B cell (primary cell): ENCODE data around the gene SLC27A5. TPM values are rescaled to one million over a fixed set of nuclear protein-coding genes. Genes with fewer than 3 reads are reported as not detected.

ENCODE experiments used
- ATAC-seq: fragments of 200-7000 bp; cut with Tn5 transposase; one replicate; pipeline ENCODE4 v1.10.0; 2021; ENCODE audit warnings: low read depth, mild to moderate bottlenecking, moderate number of reproducible peaks, moderate library complexity
- CTCF ChIA-PET: fragments of 350-600 bp; sonication (Branson Sonifier 250); formaldehyde crosslinking; loops from one replicate; lab custom pipeline; 2021; ENCODE audit warnings: antibody characterized with exemption, inconsistent platforms; lab: Charles Lee
- POLR2A ChIA-PET: fragments of 350-600 bp; sonication (Branson Sonifier 250); formaldehyde crosslinking; loops from one replicate; lab custom pipeline; 2021; ENCODE audit warnings: antibody characterized with exemption; lab: Charles Lee
- DNase-seq: peaks from one replicate; pipeline ENCODE4 v3.0.0; 2013
- H2AFZ ChIP-seq: 2 replicates; pipeline ENCODE4 v1.6.1; 2012; ENCODE audit warnings: mild to moderate bottlenecking, low read depth, low read length; ENCODE audit not compliant: insufficient read depth, poor library complexity, severe bottlenecking
- H3K27ac ChIP-seq, 2 donors: 1 replicate in 1 of 2; 2 replicates in 1 of 2; pipeline ENCODE4 v1.5.1; 2012 to 2013; ENCODE audit warnings: low read length in 2 of 2, mild to moderate bottlenecking in 2 of 2, moderate library complexity in 1 of 2
- H3K27me3 ChIP-seq, 4 experiments: fragments of 200-600 bp in 1 of 4; sonication (generic) in 1 of 4; replicated peaks in 1 of 4; 1 replicate in 2 of 4; 2 replicates in 2 of 4; pipeline versions ENCODE4 v1.6.1 to v1.7.0; 2013 to 2016; ENCODE audit warnings: low read length in 3 of 4, mild to moderate bottlenecking in 2 of 4, mixed read lengths in 1 of 4, moderate library complexity in 1 of 4; ENCODE audit not compliant: insufficient read depth in 4 of 4, control insufficient read depth in 3 of 4; ENCODE audit errors: control extremely low read depth in 1 of 4
- H3K36me3 ChIP-seq, 2 experiments: replicated peaks in 1 of 2; 1 replicate in 1 of 2; 2 replicates in 1 of 2; pipeline versions ENCODE4 v1.6.1 to v1.7.1; 2013; ENCODE audit warnings: low read length in 1 of 2; ENCODE audit not compliant: insufficient read depth in 2 of 2, control insufficient read depth in 1 of 2; ENCODE audit errors: control extremely low read depth in 1 of 2, extremely low read depth in 1 of 2
- H3K4me1 ChIP-seq, 2 donors: fragments of 200-600 bp in 1 of 2; sonication (generic) in 1 of 2; 1 replicate in 1 of 2; 2 replicates in 1 of 2; pipeline versions ENCODE4 v1.5.1 to v1.6.1; 2013 to 2017; ENCODE audit warnings: low read length in 2 of 2; ENCODE audit not compliant: control insufficient read depth in 2 of 2, insufficient read depth in 2 of 2
- H3K4me2 ChIP-seq: replicated peaks from 2 replicates; pipeline ENCODE3; 2012; ENCODE audit warnings: mild to moderate bottlenecking, low read depth, low read length; ENCODE audit not compliant: poor library complexity, severe bottlenecking
- H3K4me3 ChIP-seq, 5 experiments: fragments of 200-600 bp in 1 of 5; sonication (generic) in 1 of 5; 1 replicate in 3 of 5; 2 replicates in 2 of 5; pipeline versions ENCODE4 v1.5.1 to v1.7.0; 2011 to 2016; ENCODE audit warnings: low read length in 4 of 5, mild to moderate bottlenecking in 4 of 5, low read depth in 2 of 5, control low read depth in 1 of 5, moderate library complexity in 1 of 5; ENCODE audit not compliant: insufficient read depth in 1 of 5; ENCODE audit errors: control extremely low read depth in 1 of 5, extremely low read depth in 1 of 5
- H3K79me2 ChIP-seq: fragments of 200-600 bp; sonication (generic); one replicate; pipeline ENCODE4 v1.6.0; 2016; ENCODE audit warnings: low read length; ENCODE audit not compliant: control insufficient read depth, insufficient read depth
- H3K9ac ChIP-seq: fragments of 200-600 bp; sonication (generic); 2 replicates; pipeline ENCODE4 v1.6.1; 2017; ENCODE audit warnings: mild to moderate bottlenecking, low read length, moderate library complexity
- H3K9me3 ChIP-seq, 3 donors: one replicate each; pipeline versions ENCODE4 v1.6.1 to v1.7.1; 2013; ENCODE audit warnings: low read length in 2 of 3; ENCODE audit not compliant: control insufficient read depth in 2 of 3, insufficient read depth in 1 of 3; ENCODE audit errors: control extremely low read depth in 1 of 3
- H4K20me1 ChIP-seq: 2 replicates; pipeline ENCODE4 v1.6.0; 2012; ENCODE audit warnings: mild to moderate bottlenecking, low read length; ENCODE audit not compliant: insufficient read depth, control insufficient read depth, poor library complexity, severe bottlenecking
- H3K27ac Mint-ChIP-seq: one replicate; pipeline ENCODE4 v1.8.0; 2021; ENCODE audit warnings: mixed read lengths
- H3K27me3 Mint-ChIP-seq: one replicate; pipeline ENCODE4 v1.8.0; 2021; ENCODE audit warnings: mixed read lengths
- H3K4me1 Mint-ChIP-seq: one replicate; pipeline ENCODE4 v1.8.0; 2021; ENCODE audit warnings: mixed read lengths
- H3K4me3 Mint-ChIP-seq: one replicate; pipeline ENCODE4 v1.8.0; 2021; ENCODE audit warnings: mixed read lengths
- H3K9me3 Mint-ChIP-seq: one replicate; pipeline ENCODE4 v1.8.0; 2022; ENCODE audit warnings: mixed read lengths; ENCODE audit not compliant: insufficient read depth
- CTCF ChIP-seq: fragments of 200-600 bp; IDR thresholded peaks from one replicate; pipeline ENCODE4 v1.8.0; 2022; ENCODE audit warnings: antibody characterized with exemption, mild to moderate bottlenecking
- EZH2 ChIP-seq: IDR thresholded peaks from 2 replicates; pipeline ENCODE4 v1.6.1; 2012; ENCODE audit warnings: borderline replicate concordance, low read depth, mild to moderate bottlenecking, moderate library complexity, low read length; ENCODE audit not compliant: insufficient read depth, poor library complexity, severe bottlenecking
- WGBS: methylation state at CpG from one replicate; pipeline ENCODE4 v1.1.5; 2013; ENCODE audit warnings: missing lambda C conversion rate; ENCODE audit not compliant: insufficient coverage; 5-methylcytosine and 5-hydroxymethylcytosine counted together
- intact Hi-C: fragments of 100-400 bp; cut with micrococcal nuclease; formaldehyde crosslinking; loops from one replicate; pipeline ENCODE4 v1.10.0; 2022
- polyA plus RNA-seq: library from polyadenylated mRNA; depleted of rRNA; stranded (reverse); fragments of >200 nt; gene quantifications from 2 replicates; pipeline ENCODE4 v1.2.3, GENCODE V29; 2012
- total RNA-seq, 2 donors: library from RNA; stranded (reverse); fragments of 120-200 nt in 1 of 2; gene quantifications; 1 replicate in 1 of 2; 2 replicates in 1 of 2; pipeline versions ENCODE4 v1.2.3 to v1.2.4, GENCODE V29; 2013 to 2022

The SLC27A5 gene
- total and polyA plus RNA-seq, 2 donors (not counting 1 experiment from before 2014, with no cell fraction given), result 8.9 to 11.8 TPM

DNA sequence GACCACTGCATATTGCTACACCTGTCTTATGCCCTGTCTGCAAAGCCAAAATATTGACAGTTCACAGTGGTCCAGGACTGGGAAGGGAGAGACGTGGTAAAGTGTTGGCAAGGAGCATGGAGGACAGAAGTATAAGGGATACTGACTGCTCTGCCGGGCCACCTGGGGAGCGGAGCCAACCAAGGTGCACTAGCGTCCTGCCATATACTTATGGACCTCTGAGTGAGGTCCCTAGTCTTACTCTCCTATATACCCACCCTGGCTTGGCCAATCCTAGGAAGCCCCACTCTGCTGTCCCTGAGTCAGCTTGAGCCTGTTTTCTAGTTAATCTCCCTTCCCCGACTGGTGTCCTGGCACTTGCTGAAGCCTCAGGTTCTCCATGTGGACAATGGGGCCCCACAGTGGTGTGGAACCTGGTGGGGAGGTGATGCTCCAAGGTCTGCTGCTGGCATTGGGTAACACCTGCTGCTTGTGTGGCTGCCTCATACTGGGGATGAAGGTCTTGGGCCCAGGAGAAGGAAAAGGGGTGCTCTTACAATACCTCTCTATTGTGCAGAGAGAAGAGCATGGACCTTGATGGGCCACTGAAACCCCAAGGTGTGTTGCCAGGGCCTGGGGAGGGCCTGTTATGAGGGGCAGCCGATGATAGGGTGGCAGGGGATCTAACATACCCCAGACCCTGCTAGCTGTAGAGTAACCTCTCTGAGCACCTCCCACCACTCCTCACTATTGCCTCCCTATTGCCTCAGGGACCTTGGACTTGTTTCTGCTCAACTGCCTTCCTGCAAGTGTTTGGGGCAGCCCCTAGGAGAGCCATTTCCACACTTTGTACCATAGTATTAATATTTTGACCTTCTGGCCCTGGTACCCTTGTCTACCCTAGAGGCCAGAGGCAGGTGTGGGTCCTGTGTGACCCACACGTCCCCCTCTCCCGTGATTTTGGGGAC lies 25.3 kb upstream of the SLC27A5 start:
- H3K4me3 Mint-ChIP-seq, result no peak overlapping the region
- H3K9me3 Mint-ChIP-seq, result no peaks in the 10 kb centered on the region
- peaks cover 13% of the 10 kb centered on the region for H3K4me1 Mint-ChIP-seq
- no peak for TF ChIP-seq EZH2
- Histone ChIP-seq H3K36me3 (no peaks in the 10 kb centered on the region), H3K4me1 (peaks cover 12 to 15% of the 10 kb centered on the region in 2 donors), H3K79me2 (no peaks in the 10 kb centered on the region), H2AFZ (no peak overlapping the region), H3K9me3 (peaks cover 0 to 5% (median 0%) of the 10 kb centered on the region in 3 donors), H3K27ac (no peak overlapping the region), H4K20me1 (no peaks in the 10 kb centered on the region), H3K4me2 (no peak overlapping the region), H3K9ac (no peak overlapping the region), H3K4me3 (no peak overlapping the region), H3K27me3 (peaks cover 0 to 33% (median 9%) of the 10 kb centered on the region in 4 experiments)
- H3K27me3 Mint-ChIP-seq, result peaks cover 14% of the 10 kb centered on the region
- DNase-seq (no peak), ATAC-seq (no peak)
- POLR2A ChIA-PET, result no interaction called here
- 90% methylated on average over 3 of the region's 8 CpGs for WGBS
- intact Hi-C loops, result no loop called here
- no peak overlapping the region for H3K27ac Mint-ChIP-seq
- CTCF ChIA-PET, result interaction anchor here (1.5 kb wide), 1 partner anchor 17 kb away, joined by 4 read pairs; the partner anchor contains the start of gene ZBTB45

DNA sequence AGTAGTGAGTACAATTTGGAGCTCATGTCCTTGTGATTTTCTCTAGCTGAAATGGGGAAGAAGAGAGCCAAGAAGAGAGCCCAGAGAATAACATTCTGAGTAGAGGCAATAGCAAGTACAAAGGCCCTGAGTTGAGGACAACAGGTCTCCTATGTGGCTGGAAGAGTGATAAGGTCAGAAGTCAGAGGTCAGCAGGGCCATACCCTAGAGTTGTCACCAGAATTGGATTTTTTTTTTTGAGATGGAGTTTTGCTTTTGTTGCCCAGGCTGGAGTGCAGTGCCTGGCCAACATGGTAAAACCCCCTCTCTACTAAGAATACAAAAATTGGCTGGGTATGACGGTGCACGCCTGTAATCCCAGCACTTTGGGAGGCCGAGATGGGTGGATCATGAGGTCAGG lies 24.1 kb upstream of the SLC27A5 start:
- Histone ChIP-seq H2AFZ (no peak overlapping the region), H3K9me3 (peaks cover 0 to 5% (median 0%) of the 10 kb centered on the region in 3 donors), H3K4me2 (no peak overlapping the region), H3K4me1 (peaks cover 22 to 27% of the 10 kb centered on the region in 2 donors), H3K27ac (no peak overlapping the region), H4K20me1 (no peaks in the 10 kb centered on the region), H3K79me2 (no peaks in the 10 kb centered on the region), H3K27me3 (peaks cover 0 to 33% (median 9%) of the 10 kb centered on the region in 4 experiments), H3K9ac (no peak overlapping the region), H3K36me3 (no peaks in the 10 kb centered on the region), H3K4me3 (no peak overlapping the region)
- POLR2A ChIA-PET, result interaction anchor here (0.6 to 0.7 kb wide), 2 partner anchors 46 to 1434 kb away, joined by 5 read pairs; no protein-coding TSS in a partner anchor
- no CpG with 5 or more reads among the region's 3 CpGs for WGBS
- H3K4me1 Mint-ChIP-seq, result peaks cover 24% of the 10 kb centered on the region
- H3K27me3 Mint-ChIP-seq, result peaks cover 14% of the 10 kb centered on the region
- TF ChIP-seq EZH2 (no peak), CTCF (no peak)
- no peak overlapping the region for H3K4me3 Mint-ChIP-seq
- DNase-seq (no peak), ATAC-seq (no peak)
- no peak overlapping the region for H3K27ac Mint-ChIP-seq
- intact Hi-C loops, result no loop called here
- CTCF ChIA-PET, result no interaction called here
- H3K9me3 Mint-ChIP-seq, result no peaks in the 10 kb centered on the region
